BLaER1 (cell line): ENCODE results near the gene TMEM184C.

ENCODE experiments used
- H3K27ac ChIP-seq: shearing (Covaris generic); formaldehyde crosslinking; 2 replicates; pipeline ENCODE4 v1.8.1; 2022
- H3K27me3 ChIP-seq: shearing (Covaris generic); formaldehyde crosslinking; 2 replicates; pipeline ENCODE4 v1.8.1; 2022
- H3K36me3 ChIP-seq: shearing (Covaris generic); formaldehyde crosslinking; 2 replicates; pipeline ENCODE4 v1.8.1; 2022
- H3K4me1 ChIP-seq: shearing (Covaris generic); formaldehyde crosslinking; 2 replicates; pipeline ENCODE4 v1.8.1; 2022
- H3K4me2 ChIP-seq: shearing (Covaris generic); formaldehyde crosslinking; 2 replicates; pipeline ENCODE4 v1.8.1; 2022
- H3K4me3 ChIP-seq: shearing (Covaris generic); formaldehyde crosslinking; 2 replicates; pipeline ENCODE4 v1.8.1; 2022
- H3K9ac ChIP-seq: shearing (Covaris generic); formaldehyde crosslinking; 2 replicates; pipeline ENCODE4 v1.8.1; 2022
- H3K9me3 ChIP-seq: shearing (Covaris generic); formaldehyde crosslinking; 2 replicates; pipeline ENCODE4 v1.8.1; 2022
- H4K20me1 ChIP-seq: shearing (Covaris generic); formaldehyde crosslinking; 2 replicates; pipeline ENCODE4 v1.8.1; 2022
- Cebpa-rat ChIP-seq: shearing (Covaris generic); IDR thresholded peaks from 2 replicates; pipeline ENCODE4 v1.8.1; 2022

The TMEM184C gene

GRCh38 chr4:147597561-147597960 is 19.6 kb upstream of the TMEM184C start:
- Histone ChIP-seq H3K4me3 (no peak overlapping the region), H4K20me1 (no peaks in the 10 kb centered on the region), H3K36me3 (no peaks in the 10 kb centered on the region), H3K27me3 (no peaks in the 10 kb centered on the region), H3K9me3 (no peaks in the 10 kb centered on the region), H3K27ac (no peak overlapping the region), H3K4me1 (no peaks in the 10 kb centered on the region), H3K4me2 (no peak overlapping the region), H3K9ac (no peak overlapping the region)
- TF ChIP-seq Cebpa-rat = no peak

GRCh38 chr4:147599206-147599605 is 18.0 kb upstream of the TMEM184C start:
- H3K4me3 ChIP-seq = no peak overlapping the region
- no peaks in the 10 kb centered on the region for H3K36me3 ChIP-seq
- no peaks in the 10 kb centered on the region for H4K20me1 ChIP-seq
- H3K9ac ChIP-seq = no peak overlapping the region
- no peaks in the 10 kb centered on the region for H3K9me3 ChIP-seq
- H3K27me3 ChIP-seq = no peaks in the 10 kb centered on the region
- H3K4me1 ChIP-seq = no peaks in the 10 kb centered on the region
- no peak for TF ChIP-seq Cebpa-rat
- no peak overlapping the region for H3K4me2 ChIP-seq
- no peak overlapping the region for H3K27ac ChIP-seq

DNA sequence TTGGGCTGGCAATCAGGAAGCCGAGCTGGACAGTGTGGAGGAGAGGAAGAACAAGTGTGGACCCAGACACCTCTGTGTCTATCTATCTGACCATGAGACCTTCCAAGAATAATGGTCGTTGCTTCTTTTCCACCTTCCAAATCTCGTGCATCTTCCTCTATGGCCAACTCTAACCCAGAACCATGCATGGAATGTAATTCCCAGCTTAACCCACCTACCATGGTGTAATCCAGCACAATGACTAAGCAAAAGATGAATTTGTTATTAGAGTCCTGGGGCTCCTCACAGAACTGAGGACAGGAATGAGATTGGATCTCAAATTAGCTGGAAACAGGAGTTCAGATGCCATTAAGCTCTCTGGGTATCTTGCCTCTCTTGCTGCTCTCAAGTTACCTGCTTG is 17.4 kb upstream of the TMEM184C start:
- Histone ChIP-seq H3K27ac (no peak overlapping the region), H3K9me3 (no peaks in the 10 kb centered on the region), H3K27me3 (no peaks in the 10 kb centered on the region), H4K20me1 (no peaks in the 10 kb centered on the region), H3K4me1 (no peaks in the 10 kb centered on the region), H3K4me3 (no peak overlapping the region), H3K36me3 (no peaks in the 10 kb centered on the region), H3K9ac (no peak overlapping the region), H3K4me2 (no peak overlapping the region)
- TF ChIP-seq Cebpa-rat = no peak

DNA sequence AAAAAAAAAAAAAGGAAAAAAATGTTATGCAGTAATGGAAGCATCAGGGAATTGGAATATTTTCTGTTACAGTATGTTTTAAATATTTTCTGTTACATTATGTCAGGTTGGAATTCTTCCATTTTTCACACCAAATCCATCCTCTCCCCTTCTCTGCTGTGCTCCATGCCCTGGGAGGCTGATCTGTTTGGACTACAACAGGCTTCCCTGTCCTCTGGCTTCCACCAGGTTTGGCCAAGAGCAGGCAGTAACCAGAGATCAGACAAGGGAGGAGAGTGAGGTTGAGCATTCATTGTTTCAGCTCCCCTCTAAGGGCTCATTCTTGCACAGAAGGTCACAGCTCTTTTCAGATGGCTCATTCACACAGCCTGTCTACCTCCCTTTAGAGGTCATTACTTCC is 11.7 kb upstream of the TMEM184C start:
- Histone ChIP-seq H4K20me1 (no peaks in the 10 kb centered on the region), H3K36me3 (no peaks in the 10 kb centered on the region), H3K27ac (no peak overlapping the region), H3K4me3 (no peak overlapping the region), H3K9ac (no peak overlapping the region), H3K4me1 (no peaks in the 10 kb centered on the region), H3K9me3 (no peaks in the 10 kb centered on the region), H3K4me2 (no peak overlapping the region), H3K27me3 (no peaks in the 10 kb centered on the region)
- TF ChIP-seq Cebpa-rat = no peak

DNA sequence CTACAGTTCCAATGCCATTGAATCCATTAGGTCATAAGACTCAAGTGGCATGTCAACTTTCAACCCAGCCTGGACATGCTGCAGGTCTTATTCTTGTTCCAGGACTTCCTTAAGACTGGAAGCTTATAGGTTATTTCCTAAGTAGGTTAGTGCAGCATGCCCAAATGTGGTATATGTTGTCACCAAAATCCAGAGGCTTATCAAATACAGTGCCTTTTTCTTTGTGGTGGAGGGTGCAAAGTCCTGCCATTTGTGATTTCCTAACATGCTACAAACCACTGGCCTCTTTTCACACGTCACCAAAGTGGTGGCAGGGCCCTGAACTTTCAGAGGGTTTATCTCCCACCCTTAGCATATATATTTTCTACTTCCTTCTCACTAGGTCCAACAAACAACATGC is 9.7 kb upstream of the TMEM184C start:
- Histone ChIP-seq H3K9me3 (no peaks in the 10 kb centered on the region), H3K9ac (no peak overlapping the region), H3K4me3 (no peak overlapping the region), H4K20me1 (no peaks in the 10 kb centered on the region), H3K4me2 (no peak overlapping the region), H3K36me3 (no peaks in the 10 kb centered on the region), H3K27me3 (no peaks in the 10 kb centered on the region), H3K4me1 (no peaks in the 10 kb centered on the region), H3K27ac (no peak overlapping the region)
- no peak for TF ChIP-seq Cebpa-rat

DNA sequence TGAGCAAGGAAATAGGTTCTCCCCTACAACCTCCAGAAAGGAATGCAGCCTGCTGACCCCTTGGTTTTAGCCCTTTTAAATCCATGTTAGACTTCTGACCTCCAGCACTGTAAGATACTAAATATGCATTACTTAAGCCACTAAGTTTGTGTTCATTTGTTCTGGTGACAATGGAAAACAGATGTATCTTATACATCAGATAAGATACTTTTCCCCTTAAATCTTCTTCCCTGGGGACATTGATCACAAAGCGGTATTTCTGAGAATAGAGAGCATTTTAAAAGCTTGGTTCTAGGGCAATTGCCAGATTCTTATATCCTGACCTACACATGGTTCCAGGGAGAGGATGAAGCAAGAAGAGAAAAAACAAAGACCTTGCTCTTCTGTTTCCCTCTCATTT is 6.5 kb upstream of the TMEM184C start:
- H3K36me3 ChIP-seq = no peaks in the 10 kb centered on the region
- H3K9ac ChIP-seq = no peak overlapping the region
- no peaks in the 10 kb centered on the region for H3K4me1 ChIP-seq
- no peaks in the 10 kb centered on the region for H3K9me3 ChIP-seq
- no peak overlapping the region for H3K4me3 ChIP-seq
- no peak overlapping the region for H3K4me2 ChIP-seq
- no peak overlapping the region for H3K27ac ChIP-seq
- TF ChIP-seq Cebpa-rat = no peak
- H3K27me3 ChIP-seq = no peaks in the 10 kb centered on the region
- H4K20me1 ChIP-seq = no peaks in the 10 kb centered on the region

- Histone ChIP-seq H3K9ac (peak overlapping the region; percentile 65; the same call in 1 of the 2 replicates), H3K36me3 (peaks cover 26% of the 10 kb centered on the region; the same call in 1 of the 2 replicates), H4K20me1 (peaks cover 26% of the 10 kb centered on the region), H3K9me3 (no peaks in the 10 kb centered on the region), H3K4me2 (peak overlapping the region; percentile 95), H3K27me3 (no peaks in the 10 kb centered on the region), H3K4me1 (peaks cover 49% of the 10 kb centered on the region), H3K4me3 (peak overlapping the region; percentile 92), H3K27ac (no peak overlapping the region)
- no peak for TF ChIP-seq Cebpa-rat
These were observed 386 bp upstream of the TMEM184C start for GRCh38 chr4:147616849-147617172.

GRCh38 chr4:147617841-147618691 is 869 bp downstream of the TMEM184C start:
- Histone ChIP-seq H3K27ac (peak overlapping the region; percentile 84), H3K4me2 (peak overlapping the region; percentile 95), H3K9me3 (no peaks in the 10 kb centered on the region), H3K27me3 (no peaks in the 10 kb centered on the region), H3K4me1 (peaks cover 52% of the 10 kb centered on the region), H3K36me3 (peaks cover 36% of the 10 kb centered on the region), H4K20me1 (peaks cover 38% of the 10 kb centered on the region), H3K4me3 (peak overlapping the region; percentile 92), H3K9ac (peak overlapping the region; percentile 90)
- TF ChIP-seq Cebpa-rat = no peak

DNA sequence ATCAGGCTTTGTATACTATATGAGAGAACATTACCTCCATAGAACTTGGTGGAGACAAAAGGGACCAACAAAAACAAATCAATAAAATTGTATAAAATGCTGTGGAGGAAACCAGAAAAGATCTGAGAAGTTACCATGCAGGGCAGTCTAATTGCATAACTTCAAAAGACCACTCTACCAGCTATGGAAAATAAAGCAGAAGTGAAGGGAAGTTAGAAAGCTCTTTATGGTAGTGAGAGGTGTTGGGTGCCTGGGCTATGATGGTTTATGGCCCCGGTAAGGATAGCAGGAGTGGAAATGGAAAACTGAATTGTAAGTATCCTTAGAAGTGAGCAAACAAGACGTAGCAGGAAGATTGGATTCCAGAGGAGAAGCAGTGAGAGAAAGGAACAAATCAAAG is 3.1 kb downstream of the TMEM184C start:
- no peak overlapping the region for H3K4me3 ChIP-seq
- H3K36me3 ChIP-seq = peaks cover 50% of the 10 kb centered on the region
- peaks cover 52% of the 10 kb centered on the region for H3K4me1 ChIP-seq
- H3K27me3 ChIP-seq = no peaks in the 10 kb centered on the region
- H3K9ac ChIP-seq = no peak overlapping the region
- no peak overlapping the region for H3K27ac ChIP-seq
- peak overlapping the region; percentile 95 for H3K4me2 ChIP-seq
- H4K20me1 ChIP-seq = peaks cover 41% of the 10 kb centered on the region
- TF ChIP-seq Cebpa-rat = no peak
- H3K9me3 ChIP-seq = no peaks in the 10 kb centered on the region

- TF ChIP-seq Cebpa-rat = no peak
- peaks cover 71% of the 10 kb centered on the region for H3K36me3 ChIP-seq
- H3K27me3 ChIP-seq = no peaks in the 10 kb centered on the region
- H3K9ac ChIP-seq = no peak overlapping the region
- H4K20me1 ChIP-seq = peaks cover 24% of the 10 kb centered on the region
- no peak overlapping the region for H3K4me2 ChIP-seq
- H3K9me3 ChIP-seq = no peaks in the 10 kb centered on the region
- H3K4me3 ChIP-seq = no peak overlapping the region
- no peak overlapping the region for H3K27ac ChIP-seq
- H3K4me1 ChIP-seq = peaks cover 14% of the 10 kb centered on the region
These were observed 8.5 kb downstream of the TMEM184C start for GRCh38 chr4:147625733-147626132.
